Measurements from ENCODE around the gene ADGRG3.

ADGRG3 gene

DNA sequence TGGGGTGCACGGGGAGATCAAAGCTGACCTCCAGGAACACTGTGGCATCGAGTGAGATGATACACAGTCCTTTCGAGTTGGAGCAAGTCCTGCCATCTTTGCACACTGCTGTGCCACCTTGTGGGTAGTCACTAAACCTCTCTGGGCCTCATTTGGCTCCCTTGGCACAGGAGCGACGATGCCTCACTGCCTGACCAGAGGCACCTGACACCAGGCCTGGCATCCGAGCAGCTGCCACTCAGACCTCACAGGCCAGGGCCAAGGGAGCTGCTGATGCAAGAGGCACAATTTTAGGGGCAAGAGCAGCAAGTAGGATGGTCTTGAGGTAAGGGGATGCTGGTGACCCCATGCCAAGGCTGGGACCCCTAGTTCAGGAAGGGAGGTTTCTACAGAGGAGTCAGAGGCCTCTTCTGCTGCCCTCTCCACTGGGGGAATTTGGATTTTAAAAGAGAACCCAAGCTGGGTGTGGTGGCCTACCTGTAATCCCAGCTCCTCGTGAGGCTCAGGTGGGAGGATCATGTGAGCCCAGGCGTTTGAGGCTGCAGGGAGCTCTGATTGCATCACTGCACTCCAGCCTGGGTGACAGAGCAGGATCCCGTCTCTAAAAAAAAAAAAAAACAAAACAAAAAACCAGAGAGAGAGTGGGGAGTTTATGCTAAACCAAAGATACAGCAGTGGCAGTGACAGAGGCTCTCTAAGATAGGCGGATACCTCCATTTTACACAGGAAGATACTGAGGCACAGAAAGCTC, 46.4 kb upstream of the ADGRG3 start:
- H3K36me3 ChIP-seq (ENCODE audit: low read depth), result peaks cover 22% of the 10 kb centered on the region
- H3K9me3 ChIP-seq (ENCODE audit: severe bottlenecking), result no peaks in the 10 kb centered on the region
- TF ChIP-seq, protein P1, sequence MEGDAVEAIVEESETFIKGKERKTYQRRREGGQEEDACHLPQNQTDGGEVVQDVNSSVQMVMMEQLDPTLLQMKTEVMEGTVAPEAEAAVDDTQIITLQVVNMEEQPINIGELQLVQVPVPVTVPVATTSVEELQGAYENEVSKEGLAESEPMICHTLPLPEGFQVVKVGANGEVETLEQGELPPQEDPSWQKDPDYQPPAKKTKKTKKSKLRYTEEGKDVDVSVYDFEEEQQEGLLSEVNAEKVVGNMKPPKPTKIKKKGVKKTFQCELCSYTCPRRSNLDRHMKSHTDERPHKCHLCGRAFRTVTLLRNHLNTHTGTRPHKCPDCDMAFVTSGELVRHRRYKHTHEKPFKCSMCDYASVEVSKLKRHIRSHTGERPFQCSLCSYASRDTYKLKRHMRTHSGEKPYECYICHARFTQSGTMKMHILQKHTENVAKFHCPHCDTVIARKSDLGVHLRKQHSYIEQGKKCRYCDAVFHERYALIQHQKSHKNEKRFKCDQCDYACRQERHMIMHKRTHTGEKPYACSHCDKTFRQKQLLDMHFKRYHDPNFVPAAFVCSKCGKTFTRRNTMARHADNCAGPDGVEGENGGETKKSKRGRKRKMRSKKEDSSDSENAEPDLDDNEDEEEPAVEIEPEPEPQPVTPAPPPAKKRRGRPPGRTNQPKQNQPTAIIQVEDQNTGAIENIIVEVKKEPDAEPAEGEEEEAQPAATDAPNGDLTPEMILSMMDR (IDR thresholded peaks at IDR 0.05; ENCODE audit: poor library complexity, severe bottlenecking), result no peak
- DNase-seq (ENCODE audit: low spot score), result peak; percentile 57
- H3K27me3 ChIP-seq (ENCODE audit: insufficient read depth, poor library complexity, severe bottlenecking), result no peaks in the 10 kb centered on the region
- H3K4me3 ChIP-seq (ENCODE audit: severe bottlenecking), result peak overlapping the region; percentile 51
- H3K27ac ChIP-seq (ENCODE audit: poor library complexity, severe bottlenecking), result peak overlapping the region; percentile 89
- H3K4me1 ChIP-seq (ENCODE audit: insufficient read depth, poor library complexity, severe bottlenecking), result peaks cover 53% of the 10 kb centered on the region
- ATAC-seq (ENCODE audit: low read depth), result no peak

DNA sequence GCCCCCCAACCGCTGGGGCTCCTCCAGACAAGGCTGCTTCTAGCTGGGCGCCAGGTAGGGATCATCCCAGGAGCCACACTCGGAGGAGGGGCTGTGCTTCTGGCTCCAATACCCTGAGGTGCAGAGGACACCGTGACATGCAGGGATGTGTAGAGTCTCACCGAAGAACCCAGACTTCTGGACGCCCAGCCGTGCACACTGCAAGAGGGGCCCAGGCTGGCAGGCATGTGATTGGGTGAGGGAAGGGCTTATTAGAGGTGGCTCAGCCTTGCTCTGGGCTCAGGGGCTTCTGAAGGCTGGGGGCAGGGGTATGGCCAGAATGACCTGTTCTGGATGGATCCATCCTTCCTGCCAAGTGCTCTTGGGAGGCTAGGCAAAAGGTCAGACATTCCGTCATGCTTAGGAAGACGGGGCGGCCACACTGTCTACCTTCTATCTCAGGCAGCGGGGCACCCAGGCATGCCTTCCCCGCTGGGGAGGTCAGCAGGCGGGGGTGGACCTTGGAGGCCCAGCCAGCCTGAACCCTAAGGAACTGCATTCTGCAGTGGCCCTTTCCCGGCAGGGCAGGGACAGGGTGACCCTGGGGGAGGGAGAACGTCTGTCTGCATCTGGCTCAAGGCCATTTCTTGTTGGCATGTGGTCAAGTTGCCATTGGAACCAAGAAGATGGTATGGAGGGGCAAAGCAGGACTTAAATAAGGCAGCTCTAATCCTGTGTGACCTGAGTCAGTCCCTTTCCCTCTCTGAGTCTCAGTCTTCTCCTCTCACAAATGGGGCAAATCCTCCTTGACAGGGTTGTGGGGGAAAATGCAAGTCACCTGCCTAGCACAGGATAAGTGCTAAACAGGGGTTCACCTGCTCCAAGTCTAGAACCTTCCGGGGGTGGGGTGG, 45.5 kb upstream of the ADGRG3 start:
- no peak overlapping the region for H3K4me3 ChIP-seq (ENCODE audit: severe bottlenecking)
- TF ChIP-seq, protein P1 (IDR thresholded peaks at IDR 0.05; ENCODE audit: poor library complexity, severe bottlenecking), result no peak
- DNase-seq (ENCODE audit: low spot score), result peak; percentile 68
- peaks cover 28% of the 10 kb centered on the region for H3K36me3 ChIP-seq (ENCODE audit: low read depth)
- no peaks in the 10 kb centered on the region for H3K27me3 ChIP-seq (ENCODE audit: insufficient read depth, poor library complexity, severe bottlenecking)
- no peaks in the 10 kb centered on the region for H3K9me3 ChIP-seq (ENCODE audit: severe bottlenecking)
- peaks cover 61% of the 10 kb centered on the region for H3K4me1 ChIP-seq (ENCODE audit: insufficient read depth, poor library complexity, severe bottlenecking)
- peak overlapping the region; percentile 89 for H3K27ac ChIP-seq (ENCODE audit: poor library complexity, severe bottlenecking)
- no peak for ATAC-seq (ENCODE audit: low read depth)

DNA sequence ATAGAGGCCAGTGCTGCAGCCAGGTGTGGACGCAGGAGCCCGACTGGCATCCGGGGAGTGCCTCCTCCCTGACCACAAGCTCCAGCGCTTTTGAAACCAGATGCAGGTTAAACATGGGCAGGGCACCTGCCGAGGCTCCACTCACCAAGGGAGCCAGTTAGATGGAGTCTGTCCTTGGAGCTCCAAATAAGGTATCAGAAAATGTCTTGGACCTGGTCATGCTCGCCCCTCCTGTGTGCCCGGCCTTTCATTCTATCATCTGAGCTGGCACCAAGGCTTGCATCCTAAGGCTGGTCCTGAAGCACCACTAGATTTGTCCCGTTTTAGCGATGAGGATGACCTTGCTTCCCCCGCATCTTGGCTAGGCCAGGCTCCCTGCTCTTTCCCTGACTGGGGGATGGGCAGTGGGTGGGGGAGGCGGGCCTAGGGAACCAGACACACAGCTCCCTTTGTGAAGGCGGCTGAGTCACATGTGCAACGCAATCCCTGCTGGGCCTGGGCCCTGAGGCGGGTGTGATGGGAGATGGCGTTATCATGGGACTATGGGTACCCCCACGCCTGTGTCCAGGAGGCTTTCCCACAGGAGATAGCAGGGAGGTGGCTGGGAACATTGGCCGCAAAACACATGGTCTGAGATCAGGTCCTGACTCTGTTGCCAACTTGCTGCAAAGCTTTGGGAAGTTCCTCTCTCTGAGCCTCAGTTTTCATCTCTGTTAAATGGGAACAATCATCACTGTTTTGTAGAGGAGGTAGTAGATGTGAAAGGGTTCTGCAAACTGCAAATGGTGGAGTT, 44.7 kb upstream of the ADGRG3 start:
- DNase-seq (ENCODE audit: low spot score), result peak; percentile 96
- peak; percentile 54 for ATAC-seq (ENCODE audit: low read depth)
- H3K4me1 ChIP-seq (ENCODE audit: insufficient read depth, poor library complexity, severe bottlenecking), result peaks cover 62% of the 10 kb centered on the region
- no peaks in the 10 kb centered on the region for H3K27me3 ChIP-seq (ENCODE audit: insufficient read depth, poor library complexity, severe bottlenecking)
- no peaks in the 10 kb centered on the region for H3K9me3 ChIP-seq (ENCODE audit: severe bottlenecking)
- TF ChIP-seq, protein P1 (IDR thresholded peaks at IDR 0.05; ENCODE audit: poor library complexity, severe bottlenecking), result no peak
- H3K27ac ChIP-seq (ENCODE audit: poor library complexity, severe bottlenecking), result peak overlapping the region; percentile 89
- no peak overlapping the region for H3K4me3 ChIP-seq (ENCODE audit: severe bottlenecking)
- H3K36me3 ChIP-seq (ENCODE audit: low read depth), result peaks cover 29% of the 10 kb centered on the region

DNA sequence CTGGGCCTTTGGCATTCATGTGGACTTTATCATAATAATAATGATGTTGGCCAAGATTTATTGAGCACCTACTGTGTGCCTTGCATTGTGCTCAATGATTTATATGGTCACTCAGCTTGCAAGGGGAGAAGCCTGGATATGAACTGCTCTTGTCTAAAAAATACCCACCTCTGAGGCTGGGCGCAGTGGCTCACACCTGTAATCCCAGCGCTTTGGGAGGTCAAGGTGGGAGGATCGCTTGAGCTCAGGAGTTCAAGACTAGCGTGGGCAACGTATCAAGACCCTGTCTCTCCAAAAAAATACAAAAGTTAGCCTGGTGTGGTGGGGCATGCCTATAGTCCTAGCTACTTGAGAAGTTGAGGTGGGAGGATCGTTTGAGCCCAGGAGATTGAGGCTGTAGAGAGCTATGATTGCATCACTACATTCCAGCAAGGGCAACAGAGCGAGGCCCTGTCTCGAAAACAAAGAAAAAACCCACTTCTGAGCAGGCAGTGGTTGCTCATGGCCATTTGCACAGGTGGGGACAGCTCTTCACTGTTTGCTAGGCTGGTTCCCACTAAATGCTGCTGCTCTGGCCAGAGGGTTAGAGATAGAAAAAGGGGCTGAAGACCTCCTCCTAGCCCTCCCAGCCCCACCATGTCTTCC, 43.9 kb upstream of the ADGRG3 start:
- DNase-seq (ENCODE audit: low spot score) (no peak), ATAC-seq (ENCODE audit: low read depth) (no peak)
- Histone ChIP-seq H3K4me1 (ENCODE audit: insufficient read depth, poor library complexity, severe bottlenecking) (peaks cover 57% of the 10 kb centered on the region), H3K36me3 (ENCODE audit: low read depth) (peaks cover 29% of the 10 kb centered on the region), H3K4me3 (ENCODE audit: severe bottlenecking) (no peak overlapping the region), H3K9me3 (ENCODE audit: severe bottlenecking) (no peaks in the 10 kb centered on the region), H3K27ac (ENCODE audit: poor library complexity, severe bottlenecking) (peak overlapping the region; percentile 89), H3K27me3 (ENCODE audit: insufficient read depth, poor library complexity, severe bottlenecking) (no peaks in the 10 kb centered on the region)
- TF ChIP-seq, protein P1 (IDR thresholded peaks at IDR 0.05; ENCODE audit: poor library complexity, severe bottlenecking), result no peak
